22Rv1 (cell line): ENCODE data around the gene SP8.

Source experiments
- ZFX ChIP-seq: fragments of 450-650 bp; IDR thresholded peaks from 2 replicates; pipeline ENCODE4 v1.6.1; 2017; ENCODE audit warnings: antibody characterized with exemption, borderline replicate concordance
- TF ChIP-seq, protein P1 (sequence below): fragments of 450-650 bp; IDR thresholded peaks from 2 replicates; pipeline ENCODE4 v1.5.1; 2017; ENCODE audit warnings: mild to moderate bottlenecking

- TF ChIP-seq, protein P1, sequence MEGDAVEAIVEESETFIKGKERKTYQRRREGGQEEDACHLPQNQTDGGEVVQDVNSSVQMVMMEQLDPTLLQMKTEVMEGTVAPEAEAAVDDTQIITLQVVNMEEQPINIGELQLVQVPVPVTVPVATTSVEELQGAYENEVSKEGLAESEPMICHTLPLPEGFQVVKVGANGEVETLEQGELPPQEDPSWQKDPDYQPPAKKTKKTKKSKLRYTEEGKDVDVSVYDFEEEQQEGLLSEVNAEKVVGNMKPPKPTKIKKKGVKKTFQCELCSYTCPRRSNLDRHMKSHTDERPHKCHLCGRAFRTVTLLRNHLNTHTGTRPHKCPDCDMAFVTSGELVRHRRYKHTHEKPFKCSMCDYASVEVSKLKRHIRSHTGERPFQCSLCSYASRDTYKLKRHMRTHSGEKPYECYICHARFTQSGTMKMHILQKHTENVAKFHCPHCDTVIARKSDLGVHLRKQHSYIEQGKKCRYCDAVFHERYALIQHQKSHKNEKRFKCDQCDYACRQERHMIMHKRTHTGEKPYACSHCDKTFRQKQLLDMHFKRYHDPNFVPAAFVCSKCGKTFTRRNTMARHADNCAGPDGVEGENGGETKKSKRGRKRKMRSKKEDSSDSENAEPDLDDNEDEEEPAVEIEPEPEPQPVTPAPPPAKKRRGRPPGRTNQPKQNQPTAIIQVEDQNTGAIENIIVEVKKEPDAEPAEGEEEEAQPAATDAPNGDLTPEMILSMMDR: no peak
- no peak for TF ChIP-seq ZFX
These were observed 37.8 kb downstream of the SP8 start for GRCh38 chr7:20748853-20749252.
